HepG2 (cell line): Measurements from ENCODE around the gene MOV10L1. TPM values are rescaled to one million over a fixed set of nuclear protein-coding genes. Genes with fewer than 3 reads are reported as not detected.

Experiments used
- ATAC-seq: fragments of 200-7000 bp; cut with Tn5 transposase; 3 replicates; pipeline ENCODE4 v1.9.1; 2020; ENCODE audit warnings: mild to moderate bottlenecking, moderate library complexity
- BruUV-seq: library from RNA; stranded (reverse); fragments of 400-500 nt; replicated peaks from 2 replicates; lab custom pipeline; 2021; lab: Mats Ljungman, UMichigan
- CTCF ChIA-PET: fragments of 300-600 bp; formaldehyde crosslinking; extraction: SDS; loops from one replicate; lab custom pipeline; 2021; ENCODE audit warnings: low total read pairs, inconsistent platforms, low intra/inter-chr PET ratio; lab: Yijun Ruan, JAX
- POLR2A ChIA-PET: fragments of 350-600 bp; sonication (Branson Sonifier 250); formaldehyde crosslinking; loops from one replicate; lab custom pipeline; 2020; ENCODE audit warnings: antibody characterized with exemption, inconsistent platforms; lab: Yijun Ruan, JAX
- DNase-seq: peaks from one replicate; pipeline ENCODE4 v3.0.0-alpha.2; 2015; ENCODE audit warnings: low spot score
- FAIRE-seq: peaks from 3 replicates; lab custom pipeline; 2011; peaks lifted over from hg19 to GRCh38; lab: Jason Lieb, UNC
- H2AFZ ChIP-seq: one replicate; pipeline ENCODE4 v1.6.1; 2011; ENCODE audit warnings: low read length, inconsistent platforms
- H3K27ac ChIP-seq: fragments of 300-600 bp; 3 replicates; pipeline ENCODE4 v1.8.0; 2011; ENCODE audit warnings: mixed run types, mild to moderate bottlenecking, mixed read lengths, low read length, inconsistent platforms; ENCODE audit not compliant: insufficient read depth; ENCODE audit errors: extremely low read length
- H3K27me3 ChIP-seq, 2 experiments: fragments of 200-600 bp in 1 of 2; 2 replicates in 1 of 2; 3 replicates in 1 of 2; pipeline versions ENCODE4 v1.6.0 to v1.8.0; 2011; ENCODE audit warnings: low read length in 2 of 2, mild to moderate bottlenecking in 2 of 2, moderate library complexity in 2 of 2, inconsistent platforms in 1 of 2; ENCODE audit not compliant: insufficient read depth in 2 of 2, control insufficient read depth in 1 of 2
- H3K36me3 ChIP-seq, 2 experiments: fragments of 200-600 bp in 1 of 2; replicated peaks in 1 of 2; 2 replicates in 1 of 2; 3 replicates in 1 of 2; pipeline versions ENCODE4 v1.5.1 to v1.8.0; 2011; ENCODE audit warnings: low read length in 2 of 2, inconsistent platforms in 1 of 2; ENCODE audit not compliant: insufficient read depth in 2 of 2, control insufficient read depth in 1 of 2
- H3K4me1 ChIP-seq: 2 replicates; pipeline ENCODE4 v1.5.1; 2012; ENCODE audit warnings: low read length, inconsistent platforms; ENCODE audit not compliant: insufficient read depth
- H3K4me2 ChIP-seq: 2 replicates; pipeline ENCODE4 v1.6.0; 2011; ENCODE audit warnings: low read depth, low read length, inconsistent platforms
- H3K4me3 ChIP-seq, 3 experiments: fragments of 200-600 bp in 1 of 3; sonication (generic), shearing (Covaris generic) in 1 of 3; replicated peaks in 1 of 3; 2 replicates each; pipeline ENCODE4 v1.5.1; 2011 to 2016; ENCODE audit warnings: low read length in 3 of 3, inconsistent platforms in 2 of 3, low read depth in 2 of 3, mild to moderate bottlenecking in 2 of 3, control low read depth in 1 of 3, mixed read lengths in 1 of 3; ENCODE audit not compliant: insufficient read depth in 1 of 3
- H3K79me2 ChIP-seq: one replicate; pipeline ENCODE4 v1.6.1; 2011; ENCODE audit warnings: low read length, inconsistent platforms; ENCODE audit not compliant: insufficient read depth
- H3K9ac ChIP-seq: 2 replicates; pipeline ENCODE4 v1.6.0; 2011; ENCODE audit warnings: mild to moderate bottlenecking, low read depth, low read length, inconsistent platforms; ENCODE audit not compliant: insufficient read depth
- H3K9me3 ChIP-seq: 2 replicates; pipeline ENCODE4 v1.5.1; 2012; ENCODE audit warnings: mild to moderate bottlenecking, low read length
- H4K20me1 ChIP-seq: 2 replicates; pipeline ENCODE4 v1.6.0; 2011; ENCODE audit warnings: inconsistent platforms, mild to moderate bottlenecking, low read length, moderate library complexity; ENCODE audit not compliant: insufficient read depth
- HOXA7 ChIP-seq: sonication (generic); formaldehyde crosslinking; IDR thresholded peaks from 2 replicates; pipeline ENCODE4 v1.8.1; 2022; ENCODE audit warnings: mild to moderate bottlenecking, missing genetic modification reagents, moderate library complexity
- IKZF4 ChIP-seq: sonication (generic); formaldehyde crosslinking; IDR thresholded peaks from 2 replicates; pipeline ENCODE4 v1.5.1; 2020; ENCODE audit warnings: borderline replicate concordance, mild to moderate bottlenecking, low read depth, missing genetic modification reagents; ENCODE audit errors: not compliant biosample characterization
- IRX3 ChIP-seq: sonication (generic); formaldehyde crosslinking; IDR thresholded peaks from 2 replicates; pipeline ENCODE4 v1.8.1; 2023; ENCODE audit warnings: mild to moderate bottlenecking, low read depth, missing genetic modification reagents, borderline replicate concordance
- SMAD1 ChIP-seq: sonication (generic); formaldehyde crosslinking; IDR thresholded peaks from 2 replicates; pipeline ENCODE4 v1.4.0; 2020; ENCODE audit warnings: missing genetic modification reagents, low read depth, mild to moderate bottlenecking, borderline replicate concordance
- ZNF850 ChIP-seq: sonication (generic); formaldehyde crosslinking; conservative IDR thresholded peaks from 2 replicates; pipeline ENCODE4 v1.9.0; 2021; ENCODE audit warnings: mild to moderate bottlenecking, missing genetic modification reagents
- ZNF883 ChIP-seq: sonication (generic); formaldehyde crosslinking; IDR thresholded peaks from 2 replicates; pipeline ENCODE4 v1.5.1; 2020; ENCODE audit warnings: mild to moderate bottlenecking, missing genetic modification reagents; ENCODE audit errors: not compliant biosample characterization
- WGBS: methylation state at CpG from one replicate; pipeline ENCODE4 v1.1.6; 2017; ENCODE audit warnings: low lambda C conversion rate; 5-methylcytosine and 5-hydroxymethylcytosine counted together
- in situ Hi-C: cut with HindIII; loops from 2 replicates; pipeline ENCODE4 v1.10.0; 2017; ENCODE audit warnings: low pct_unique_long_range_greater_than_20kb; ENCODE audit not compliant: extremely low pct_ligation_motif_present
- intact Hi-C: fragments of 100-400 bp; cut with micrococcal nuclease; formaldehyde crosslinking; loops from one replicate; pipeline ENCODE4 v1.10.0; 2022; ENCODE audit not compliant: unreplicated experiment
- polyA plus RNA-seq, 8 experiments: library from polyadenylated mRNA; depleted of rRNA in 3 of 8; stranded (reverse) in 7 of 8; unstranded in 1 of 8; fragments of >200 nt; fragmentation: Illumina TruSeq in 4 of 8; extraction: Trizol in 4 of 8; gene quantifications; 2 replicates each; pipeline versions ENCODE4 v1.2.1 to v1.2.3, GENCODE V29; 2011 to 2016; ENCODE audit warnings: low read depth in 4 of 8, missing spikeins in 1 of 8, mixed read lengths in 1 of 8; ENCODE audit not compliant: insufficient read depth in 1 of 8
- total RNA-seq, 5 experiments: library from RNA; depleted of rRNA; stranded (reverse); fragments of >200 nt; fragmentation: Illumina TruSeq; extraction: Trizol; gene quantifications; 2 replicates each; pipeline ENCODE4 v1.2.3, GENCODE V29; 2016; ENCODE audit warnings: low read depth in 1 of 5
- TF ChIP-seq, protein P1 (sequence below): sonication (generic); formaldehyde crosslinking; IDR thresholded peaks from 2 replicates; pipeline ENCODE4 v1.8.1; 2023; ENCODE audit warnings: mild to moderate bottlenecking, inconsistent platforms, moderate library complexity, missing genetic modification reagents, borderline replicate concordance
- TF ChIP-seq, protein P2 (sequence below): sonication (generic); formaldehyde crosslinking; IDR thresholded peaks from 2 replicates; pipeline ENCODE4 v1.8.0; 2022; ENCODE audit warnings: mild to moderate bottlenecking, missing genetic modification reagents
- TF ChIP-seq, protein P3 (sequence below): sonication (generic); formaldehyde crosslinking; IDR thresholded peaks from 2 replicates; pipeline ENCODE4 v1.4.0; 2020; ENCODE audit warnings: missing genetic modification reagents
- TF ChIP-seq, protein P4 (sequence below): sonication (generic); formaldehyde crosslinking; IDR thresholded peaks from 2 replicates; pipeline ENCODE4 v1.4.0; 2020; ENCODE audit warnings: missing genetic modification reagents
- TF ChIP-seq, protein P5 (sequence below): sonication (generic); formaldehyde crosslinking; IDR thresholded peaks from 2 replicates; pipeline ENCODE4 v1.4.0; 2020; ENCODE audit warnings: missing genetic modification reagents, borderline replicate concordance

MOV10L1 gene
- total and polyA plus RNA-seq, 2 of the 13 experiments (the other 11 are each of a cell fraction or from before 2014, with no cell fraction given): 0.11 to 0.12 TPM

DNA sequence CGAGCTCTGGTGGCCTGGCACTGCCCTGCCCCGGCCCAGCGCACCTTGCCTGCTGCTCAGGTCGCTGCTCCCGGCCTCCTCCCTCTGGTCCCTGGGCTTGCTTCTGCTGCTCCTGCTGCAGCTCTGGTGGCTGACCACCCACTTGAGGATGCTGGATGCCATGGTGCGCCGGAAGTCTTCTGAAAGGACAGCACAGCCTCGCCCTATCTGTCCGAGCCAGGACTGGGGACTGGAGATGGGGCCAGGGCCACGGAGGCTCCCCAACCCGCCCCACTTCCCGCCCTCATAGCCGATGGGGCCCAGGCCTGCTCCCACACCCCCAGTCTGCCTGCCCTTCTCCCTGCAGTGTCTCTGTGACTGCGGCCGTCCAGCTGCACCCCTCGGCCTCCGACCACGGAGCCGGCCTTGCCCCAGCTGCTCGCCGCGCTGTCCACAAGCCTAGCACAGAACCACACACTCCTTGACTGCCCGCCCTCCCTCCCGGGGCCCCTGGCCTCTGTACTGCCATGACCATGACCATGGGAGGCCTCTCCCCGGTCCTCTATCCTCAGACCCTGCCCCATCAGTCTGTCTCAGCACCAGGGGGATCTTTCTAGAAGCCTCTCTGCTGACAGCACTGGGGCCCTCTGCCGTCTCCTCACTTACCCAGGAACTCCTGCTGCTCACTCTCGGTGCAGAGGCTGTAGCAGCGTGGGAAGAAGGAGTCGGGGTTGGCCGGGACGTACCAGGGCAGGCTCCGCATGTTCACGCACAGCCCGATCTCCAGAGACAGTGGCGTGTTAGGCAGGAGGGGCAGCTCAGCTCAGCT, 44.4 kb upstream of the MOV10L1 start:
- POLR2A ChIA-PET: no interaction called here
- Histone ChIP-seq H3K4me3 (no peak overlapping the region), H3K27me3 (peaks cover 3 to 60% of the 10 kb centered on the region in 2 experiments), H2AFZ (no peak overlapping the region), H3K27ac (no peak overlapping the region), H3K36me3 (no peaks in the 10 kb centered on the region), H3K4me1 (no peaks in the 10 kb centered on the region), H4K20me1 (no peaks in the 10 kb centered on the region), H3K4me2 (no peak overlapping the region), H3K79me2 (no peaks in the 10 kb centered on the region), H3K9me3 (no peaks in the 10 kb centered on the region), H3K9ac (no peak overlapping the region)
- no peak for ATAC-seq
- no TSS peak for BruUV-seq
- WGBS: 42% methylated on average over 24 of the region's 35 CpGs
- in situ Hi-C loops (no loop called here), intact Hi-C loops (no loop called here)
- no peak for FAIRE-seq
- no peak for DNase-seq
- CTCF ChIA-PET: no interaction called here
- TF ChIP-seq HOXA7 (CRISPR knock-in tag) (no peak), SMAD1 (no peak), IKZF4 (CRISPR knock-in tag) (no peak), ZNF850 (CRISPR knock-in tag) (no peak), IRX3 (CRISPR knock-in tag) (no peak), ZNF883 (CRISPR knock-in tag) (no peak)
- TF ChIP-seq, protein P1, sequence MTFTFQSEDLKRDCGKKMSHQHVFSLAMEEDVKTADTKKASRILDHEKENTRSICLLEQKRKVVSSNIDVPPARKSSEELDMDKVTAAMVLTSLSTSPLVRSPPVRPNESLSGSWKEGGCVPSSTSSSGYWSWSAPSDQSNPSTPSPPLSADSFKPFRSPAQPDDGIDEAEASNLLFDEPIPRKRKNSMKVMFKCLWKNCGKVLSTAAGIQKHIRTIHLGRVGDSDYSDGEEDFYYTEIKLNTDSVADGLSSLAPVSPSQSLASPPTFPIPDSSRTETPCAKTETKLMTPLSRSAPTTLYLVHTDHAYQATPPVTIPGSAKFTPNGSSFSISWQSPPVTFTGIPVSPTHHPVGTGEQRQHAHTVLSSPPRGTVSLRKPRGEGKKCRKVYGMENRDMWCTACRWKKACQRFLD (CRISPR knock-in tag): no peak
- TF ChIP-seq, protein P2, sequence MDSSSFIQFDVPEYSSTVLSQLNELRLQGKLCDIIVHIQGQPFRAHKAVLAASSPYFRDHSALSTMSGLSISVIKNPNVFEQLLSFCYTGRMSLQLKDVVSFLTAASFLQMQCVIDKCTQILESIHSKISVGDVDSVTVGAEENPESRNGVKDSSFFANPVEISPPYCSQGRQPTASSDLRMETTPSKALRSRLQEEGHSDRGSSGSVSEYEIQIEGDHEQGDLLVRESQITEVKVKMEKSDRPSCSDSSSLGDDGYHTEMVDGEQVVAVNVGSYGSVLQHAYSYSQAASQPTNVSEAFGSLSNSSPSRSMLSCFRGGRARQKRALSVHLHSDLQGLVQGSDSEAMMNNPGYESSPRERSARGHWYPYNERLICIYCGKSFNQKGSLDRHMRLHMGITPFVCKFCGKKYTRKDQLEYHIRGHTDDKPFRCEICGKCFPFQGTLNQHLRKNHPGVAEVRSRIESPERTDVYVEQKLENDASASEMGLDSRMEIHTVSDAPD: no peak
- TF ChIP-seq, protein P3, sequence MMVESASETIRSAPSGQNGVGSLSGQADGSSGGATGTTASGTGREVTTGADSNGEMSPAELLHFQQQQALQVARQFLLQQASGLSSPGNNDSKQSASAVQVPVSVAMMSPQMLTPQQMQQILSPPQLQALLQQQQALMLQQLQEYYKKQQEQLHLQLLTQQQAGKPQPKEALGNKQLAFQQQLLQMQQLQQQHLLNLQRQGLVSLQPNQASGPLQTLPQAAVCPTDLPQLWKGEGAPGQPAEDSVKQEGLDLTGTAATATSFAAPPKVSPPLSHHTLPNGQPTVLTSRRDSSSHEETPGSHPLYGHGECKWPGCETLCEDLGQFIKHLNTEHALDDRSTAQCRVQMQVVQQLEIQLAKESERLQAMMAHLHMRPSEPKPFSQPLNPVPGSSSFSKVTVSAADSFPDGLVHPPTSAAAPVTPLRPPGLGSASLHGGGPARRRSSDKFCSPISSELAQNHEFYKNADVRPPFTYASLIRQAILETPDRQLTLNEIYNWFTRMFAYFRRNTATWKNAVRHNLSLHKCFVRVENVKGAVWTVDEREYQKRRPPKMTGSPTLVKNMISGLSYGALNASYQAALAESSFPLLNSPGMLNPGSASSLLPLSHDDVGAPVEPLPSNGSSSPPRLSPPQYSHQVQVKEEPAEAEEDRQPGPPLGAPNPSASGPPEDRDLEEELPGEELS (CRISPR knock-in tag): no peak
- TF ChIP-seq, protein P4, sequence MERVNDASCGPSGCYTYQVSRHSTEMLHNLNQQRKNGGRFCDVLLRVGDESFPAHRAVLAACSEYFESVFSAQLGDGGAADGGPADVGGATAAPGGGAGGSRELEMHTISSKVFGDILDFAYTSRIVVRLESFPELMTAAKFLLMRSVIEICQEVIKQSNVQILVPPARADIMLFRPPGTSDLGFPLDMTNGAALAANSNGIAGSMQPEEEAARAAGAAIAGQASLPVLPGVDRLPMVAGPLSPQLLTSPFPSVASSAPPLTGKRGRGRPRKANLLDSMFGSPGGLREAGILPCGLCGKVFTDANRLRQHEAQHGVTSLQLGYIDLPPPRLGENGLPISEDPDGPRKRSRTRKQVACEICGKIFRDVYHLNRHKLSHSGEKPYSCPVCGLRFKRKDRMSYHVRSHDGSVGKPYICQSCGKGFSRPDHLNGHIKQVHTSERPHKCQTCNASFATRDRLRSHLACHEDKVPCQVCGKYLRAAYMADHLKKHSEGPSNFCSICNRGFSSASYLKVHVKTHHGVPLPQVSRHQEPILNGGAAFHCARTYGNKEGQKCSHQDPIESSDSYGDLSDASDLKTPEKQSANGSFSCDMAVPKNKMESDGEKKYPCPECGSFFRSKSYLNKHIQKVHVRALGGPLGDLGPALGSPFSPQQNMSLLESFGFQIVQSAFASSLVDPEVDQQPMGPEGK: no peak
- TF ChIP-seq, protein P5, sequence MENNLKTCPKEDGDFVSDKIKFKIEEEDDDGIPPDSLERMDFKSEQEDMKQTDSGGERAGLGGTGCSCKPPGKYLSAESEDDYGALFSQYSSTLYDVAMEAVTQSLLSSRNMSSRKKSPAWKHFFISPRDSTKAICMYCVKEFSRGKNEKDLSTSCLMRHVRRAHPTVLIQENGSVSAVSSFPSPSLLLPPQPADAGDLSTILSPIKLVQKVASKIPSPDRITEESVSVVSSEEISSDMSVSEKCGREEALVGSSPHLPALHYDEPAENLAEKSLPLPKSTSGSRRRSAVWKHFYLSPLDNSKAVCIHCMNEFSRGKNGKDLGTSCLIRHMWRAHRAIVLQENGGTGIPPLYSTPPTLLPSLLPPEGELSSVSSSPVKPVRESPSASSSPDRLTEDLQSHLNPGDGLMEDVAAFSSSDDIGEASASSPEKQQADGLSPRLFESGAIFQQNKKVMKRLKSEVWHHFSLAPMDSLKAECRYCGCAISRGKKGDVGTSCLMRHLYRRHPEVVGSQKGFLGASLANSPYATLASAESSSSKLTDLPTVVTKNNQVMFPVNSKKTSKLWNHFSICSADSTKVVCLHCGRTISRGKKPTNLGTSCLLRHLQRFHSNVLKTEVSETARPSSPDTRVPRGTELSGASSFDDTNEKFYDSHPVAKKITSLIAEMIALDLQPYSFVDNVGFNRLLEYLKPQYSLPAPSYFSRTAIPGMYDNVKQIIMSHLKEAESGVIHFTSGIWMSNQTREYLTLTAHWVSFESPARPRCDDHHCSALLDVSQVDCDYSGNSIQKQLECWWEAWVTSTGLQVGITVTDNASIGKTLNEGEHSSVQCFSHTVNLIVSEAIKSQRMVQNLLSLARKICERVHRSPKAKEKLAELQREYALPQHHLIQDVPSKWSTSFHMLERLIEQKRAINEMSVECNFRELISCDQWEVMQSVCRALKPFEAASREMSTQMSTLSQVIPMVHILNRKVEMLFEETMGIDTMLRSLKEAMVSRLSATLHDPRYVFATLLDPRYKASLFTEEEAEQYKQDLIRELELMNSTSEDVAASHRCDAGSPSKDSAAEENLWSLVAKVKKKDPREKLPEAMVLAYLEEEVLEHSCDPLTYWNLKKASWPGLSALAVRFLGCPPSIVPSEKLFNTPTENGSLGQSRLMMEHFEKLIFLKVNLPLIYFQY (CRISPR knock-in tag): no peak
